ENCODE data around the gene GLRA2.
A peak's percentile ranks its signal among the peaks of the same experiment; 100 is the strongest.

GLRA2 gene

DNA sequence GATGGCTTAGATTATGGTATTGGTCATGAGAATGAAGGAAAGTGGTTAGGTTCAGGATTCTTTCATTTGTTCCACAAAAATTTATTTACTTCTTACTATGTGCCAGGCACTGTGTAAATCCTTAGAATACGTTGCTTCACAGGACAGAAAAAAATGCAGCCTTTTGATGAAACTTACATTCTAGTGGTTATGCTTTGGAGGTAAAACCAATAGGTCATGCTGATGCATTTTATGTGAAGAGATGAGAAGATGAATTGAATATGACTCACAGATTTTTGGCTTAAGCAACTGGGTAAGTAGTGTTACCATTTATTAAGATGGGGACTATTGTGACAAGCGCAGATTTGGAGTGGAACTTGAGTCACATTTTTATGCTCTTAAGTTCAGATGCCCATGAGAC, 165.3 kb downstream of the GLRA2 start:
- Histone ChIP-seq H3K9me3 (ENCODE audit: control insufficient read depth, low read length) (no peaks in the 10 kb centered on the region), H4K8ac (ENCODE audit: low read length) (no peak overlapping the region), H2AFZ (ENCODE audit: low read depth, low read length) (no peak overlapping the region), H3K14ac (ENCODE audit: low read length in 2 of 2) (no peak overlapping the region), H3K4me1 (ENCODE audit: control insufficient read depth, insufficient read depth, low read depth, low read length) (no peaks in the 10 kb centered on the region), H2AK5ac (ENCODE audit: low read length, severe bottlenecking) (no peak overlapping the region), H3K4me2 (ENCODE audit: low read length, poor library complexity, severe bottlenecking) (no peak overlapping the region), H2BK15ac (ENCODE audit: low read depth, poor library complexity, severe bottlenecking) (no peak overlapping the region), H3K9ac (ENCODE audit: low read length) (no peak overlapping the region), H3K27me3 (ENCODE audit: control insufficient read depth in 1 of 2, insufficient read depth in 1 of 2, low read length in 2 of 2) (no peaks in the 10 kb centered on the region), H3K36me3 (ENCODE audit: control insufficient read depth in 1 of 2, insufficient read depth in 2 of 2, low read depth in 1 of 2, low read length in 2 of 2) (no peaks in the 10 kb centered on the region), H4K91ac (ENCODE audit: low read length) (no peak overlapping the region), H2BK5ac (ENCODE audit: low read depth, low read length, poor library complexity, severe bottlenecking) (no peak overlapping the region), H3K27ac (ENCODE audit: low read length, poor library complexity, severe bottlenecking) (no peak overlapping the region), H3K23ac (ENCODE audit: low read length in 2 of 2) (no peak overlapping the region), H3K4me3 (ENCODE audit: insufficient read depth in 1 of 2, low read depth in 1 of 2, low read length in 2 of 2) (no peak overlapping the region), H3K79me1 (replicated peaks; ENCODE audit: low read length, poor library complexity, severe bottlenecking) (no peaks in the 10 kb centered on the region), H2BK12ac (ENCODE audit: low read length in 2 of 2) (no peak overlapping the region), H3K4ac (ENCODE audit: low read depth in 1 of 2, low read length in 2 of 2) (no peak overlapping the region), H3K18ac (ENCODE audit: low read depth in 1 of 2, low read length in 2 of 2) (no peak overlapping the region), H2BK120ac (ENCODE audit: low read depth, low read length) (no peak overlapping the region)
- WGBS: 86% methylated on average over 2 of the region's 2 CpGs
- DNase-seq: no peak

DNA sequence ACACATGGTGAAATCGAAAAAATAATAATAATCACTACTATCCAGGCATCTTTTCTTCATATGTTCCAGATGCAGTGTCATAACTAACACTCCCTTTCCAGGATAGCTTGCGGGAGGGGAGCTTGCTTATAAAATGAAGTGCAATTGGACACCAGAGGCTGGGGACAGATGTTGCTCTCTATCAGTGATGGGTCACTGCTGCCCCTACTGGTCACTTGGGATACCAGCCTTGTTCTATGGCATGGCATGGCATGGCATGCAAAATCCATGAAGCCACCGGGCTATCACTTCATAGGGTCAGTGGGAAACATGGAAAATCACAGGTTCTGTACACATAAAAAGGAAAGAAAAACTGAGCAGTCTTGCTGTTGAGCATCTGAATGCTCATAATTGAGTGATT, 168.1 kb downstream of the GLRA2 start:
- no peak overlapping the region for H3K23ac ChIP-seq (ENCODE audit: low read length in 2 of 2)
- H2BK12ac ChIP-seq (ENCODE audit: low read length in 2 of 2): no peak overlapping the region
- no peak overlapping the region for H2BK15ac ChIP-seq (ENCODE audit: low read depth, poor library complexity, severe bottlenecking)

DNA sequence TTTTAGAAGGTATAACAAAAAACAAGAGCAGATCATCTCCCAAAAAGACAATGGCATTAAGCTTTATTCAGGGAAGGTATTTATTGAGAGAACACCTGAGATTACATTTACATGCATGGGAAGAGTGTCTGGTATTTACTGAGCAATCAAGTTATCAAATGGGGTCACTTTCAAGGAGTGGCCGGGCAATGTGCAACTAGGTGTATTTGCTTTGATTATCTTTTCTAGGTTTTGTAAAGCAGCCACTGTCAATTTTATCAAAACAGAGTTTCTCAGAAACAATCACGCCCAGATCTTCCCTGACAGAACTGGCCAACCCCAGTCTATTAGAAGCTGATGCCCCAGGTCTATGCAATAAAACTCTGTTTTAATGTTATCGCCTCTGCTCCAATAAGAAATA, 169.5 kb downstream of the GLRA2 start:
- no peak overlapping the region for H2BK12ac ChIP-seq (ENCODE audit: low read length in 2 of 2)
- no peak overlapping the region for H3K23ac ChIP-seq (ENCODE audit: low read length in 2 of 2)
- no peak for DNase-seq
- no peak overlapping the region for H4K91ac ChIP-seq (ENCODE audit: low read length)
- no peak overlapping the region for H3K14ac ChIP-seq (ENCODE audit: low read length in 2 of 2)
- no peak overlapping the region for H2AFZ ChIP-seq (ENCODE audit: low read depth, low read length)
- no peak overlapping the region for H3K4ac ChIP-seq (ENCODE audit: low read depth in 1 of 2, low read length in 2 of 2)
- H3K9me3 ChIP-seq (ENCODE audit: control insufficient read depth, low read length): no peaks in the 10 kb centered on the region
- 95% methylated on average over 3 of the region's 3 CpGs for WGBS
- H3K4me2 ChIP-seq (ENCODE audit: low read length, poor library complexity, severe bottlenecking): no peak overlapping the region
- H3K27ac ChIP-seq (ENCODE audit: low read length, poor library complexity, severe bottlenecking): no peak overlapping the region
- no peak overlapping the region for H3K9ac ChIP-seq (ENCODE audit: low read length)
- H2BK5ac ChIP-seq (ENCODE audit: low read depth, low read length, poor library complexity, severe bottlenecking): no peak overlapping the region
- no peaks in the 10 kb centered on the region for H3K4me1 ChIP-seq (ENCODE audit: control insufficient read depth, insufficient read depth, low read depth, low read length)
- no peak overlapping the region for H2BK15ac ChIP-seq (ENCODE audit: low read depth, poor library complexity, severe bottlenecking)
- no peak overlapping the region for H2AK5ac ChIP-seq (ENCODE audit: low read length, severe bottlenecking)
- no peak overlapping the region for H3K4me3 ChIP-seq (ENCODE audit: insufficient read depth in 1 of 2, low read depth in 1 of 2, low read length in 2 of 2)
- H4K8ac ChIP-seq (ENCODE audit: low read length): no peak overlapping the region
- peaks cover 0 to under 1% of the 10 kb centered on the region in 2 experiments for H3K27me3 ChIP-seq (ENCODE audit: control insufficient read depth in 1 of 2, insufficient read depth in 1 of 2, low read length in 2 of 2)
- H3K79me1 ChIP-seq (replicated peaks; ENCODE audit: low read length, poor library complexity, severe bottlenecking): no peaks in the 10 kb centered on the region
- H3K18ac ChIP-seq (ENCODE audit: low read depth in 1 of 2, low read length in 2 of 2): no peak overlapping the region
- no peaks in the 10 kb centered on the region for H3K36me3 ChIP-seq (ENCODE audit: control insufficient read depth in 1 of 2, insufficient read depth in 2 of 2, low read depth in 1 of 2, low read length in 2 of 2)
- no peak overlapping the region for H2BK120ac ChIP-seq (ENCODE audit: low read depth, low read length)

More for the DNA sequence above, 168.1 kb downstream of the GLRA2 start:
- no peak overlapping the region for H3K4ac ChIP-seq (ENCODE audit: low read depth in 1 of 2, low read length in 2 of 2)
- DNase-seq: peak; percentile 10
- no peak overlapping the region for H2AFZ ChIP-seq (ENCODE audit: low read depth, low read length)
- H3K36me3 ChIP-seq (ENCODE audit: control insufficient read depth in 1 of 2, insufficient read depth in 2 of 2, low read depth in 1 of 2, low read length in 2 of 2): no peaks in the 10 kb centered on the region
- H3K27ac ChIP-seq (ENCODE audit: low read length, poor library complexity, severe bottlenecking): no peak overlapping the region
- H2BK120ac ChIP-seq (ENCODE audit: low read depth, low read length): no peak overlapping the region
- WGBS: 63% methylated on average over 3 of the region's 3 CpGs
- H3K79me1 ChIP-seq (replicated peaks; ENCODE audit: low read length, poor library complexity, severe bottlenecking): no peaks in the 10 kb centered on the region
- H3K27me3 ChIP-seq (ENCODE audit: control insufficient read depth in 1 of 2, insufficient read depth in 1 of 2, low read length in 2 of 2): no peaks in the 10 kb centered on the region
- H3K4me1 ChIP-seq (ENCODE audit: control insufficient read depth, insufficient read depth, low read depth, low read length): no peaks in the 10 kb centered on the region
- no peak overlapping the region for H3K14ac ChIP-seq (ENCODE audit: low read length in 2 of 2)
- H2BK5ac ChIP-seq (ENCODE audit: low read depth, low read length, poor library complexity, severe bottlenecking): no peak overlapping the region
- H3K9ac ChIP-seq (ENCODE audit: low read length): no peak overlapping the region
- H3K18ac ChIP-seq (ENCODE audit: low read depth in 1 of 2, low read length in 2 of 2): no peak overlapping the region
- no peak overlapping the region for H3K4me3 ChIP-seq (ENCODE audit: insufficient read depth in 1 of 2, low read depth in 1 of 2, low read length in 2 of 2)
- no peak overlapping the region for H3K4me2 ChIP-seq (ENCODE audit: low read length, poor library complexity, severe bottlenecking)
- H4K91ac ChIP-seq (ENCODE audit: low read length): no peak overlapping the region
- H3K9me3 ChIP-seq (ENCODE audit: control insufficient read depth, low read length): no peaks in the 10 kb centered on the region
- no peak overlapping the region for H4K8ac ChIP-seq (ENCODE audit: low read length)
- no peak overlapping the region for H2AK5ac ChIP-seq (ENCODE audit: low read length, severe bottlenecking)

DNA sequence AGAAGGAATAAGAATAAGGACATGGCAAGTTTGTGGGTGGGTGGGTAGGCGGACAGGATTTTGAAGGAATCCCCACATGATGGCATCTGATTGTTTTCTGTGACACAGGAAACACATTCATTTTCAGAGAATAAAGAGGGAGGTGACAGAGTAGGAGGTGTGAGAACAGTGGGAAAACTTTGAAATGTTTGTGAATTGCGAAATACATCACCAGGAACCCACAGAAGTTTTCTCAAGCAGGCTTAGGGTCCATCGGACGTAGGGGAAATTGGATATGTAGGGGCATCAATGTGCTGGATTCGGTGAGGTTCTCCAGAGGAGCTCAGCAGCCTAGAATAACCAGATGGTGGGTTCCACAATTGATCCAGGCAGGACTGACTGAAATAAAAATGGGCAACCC, 171.6 kb downstream of the GLRA2 start:
- H3K4me1 ChIP-seq (ENCODE audit: control insufficient read depth, insufficient read depth, low read depth, low read length): no peaks in the 10 kb centered on the region
- no peak overlapping the region for H2BK5ac ChIP-seq (ENCODE audit: low read depth, low read length, poor library complexity, severe bottlenecking)
- H2BK12ac ChIP-seq (ENCODE audit: low read length in 2 of 2): no peak overlapping the region
- no peak overlapping the region for H3K14ac ChIP-seq (ENCODE audit: low read length in 2 of 2)
- no peaks in the 10 kb centered on the region for H3K36me3 ChIP-seq (ENCODE audit: control insufficient read depth in 1 of 2, insufficient read depth in 2 of 2, low read depth in 1 of 2, low read length in 2 of 2)
- no peak overlapping the region for H2BK120ac ChIP-seq (ENCODE audit: low read depth, low read length)
- peaks cover 0 to 4% of the 10 kb centered on the region in 2 experiments for H3K27me3 ChIP-seq (ENCODE audit: control insufficient read depth in 1 of 2, insufficient read depth in 1 of 2, low read length in 2 of 2)
- 95% methylated on average over 5 of the region's 5 CpGs for WGBS
- H2BK15ac ChIP-seq (ENCODE audit: low read depth, poor library complexity, severe bottlenecking): no peak overlapping the region
- no peak overlapping the region for H3K23ac ChIP-seq (ENCODE audit: low read length in 2 of 2)
- no peak overlapping the region for H3K4me2 ChIP-seq (ENCODE audit: low read length, poor library complexity, severe bottlenecking)
- H3K27ac ChIP-seq (ENCODE audit: low read length, poor library complexity, severe bottlenecking): no peak overlapping the region
- H3K4me3 ChIP-seq (ENCODE audit: insufficient read depth in 1 of 2, low read depth in 1 of 2, low read length in 2 of 2): no peak overlapping the region
- H2AFZ ChIP-seq (ENCODE audit: low read depth, low read length): no peak overlapping the region
- no peak overlapping the region for H3K4ac ChIP-seq (ENCODE audit: low read depth in 1 of 2, low read length in 2 of 2)
- H3K9me3 ChIP-seq (ENCODE audit: control insufficient read depth, low read length): no peaks in the 10 kb centered on the region
- no peak overlapping the region for H4K8ac ChIP-seq (ENCODE audit: low read length)
- no peak overlapping the region for H4K91ac ChIP-seq (ENCODE audit: low read length)
- H3K79me1 ChIP-seq (replicated peaks; ENCODE audit: low read length, poor library complexity, severe bottlenecking): no peaks in the 10 kb centered on the region
- H3K18ac ChIP-seq (ENCODE audit: low read depth in 1 of 2, low read length in 2 of 2): no peak overlapping the region
- H2AK5ac ChIP-seq (ENCODE audit: low read length, severe bottlenecking): no peak overlapping the region
- DNase-seq: no peak
- no peak overlapping the region for H3K9ac ChIP-seq (ENCODE audit: low read length)
